ENCODE measurements around the gene ADCY2.

The ADCY2 gene

DNA sequence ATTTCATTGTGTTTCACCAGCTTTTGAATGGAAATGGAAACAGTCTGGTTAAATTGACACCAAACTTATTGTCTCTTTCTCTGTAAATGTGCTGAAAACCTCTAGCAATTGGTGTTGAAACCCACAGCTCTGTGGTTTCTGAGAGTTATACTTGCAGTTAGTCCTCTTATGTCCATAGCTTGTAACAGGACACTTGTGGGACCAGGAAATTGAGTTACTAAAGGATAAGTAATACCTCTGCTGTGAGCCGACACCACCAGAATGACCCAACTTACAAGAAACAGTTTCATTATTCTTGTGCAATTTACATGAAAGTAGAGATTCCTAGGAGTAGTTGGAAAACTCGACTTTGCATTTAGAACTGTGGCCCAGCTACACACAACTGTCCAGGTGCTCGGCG, 263.5 kb downstream of the ADCY2 start:
- TF ChIP-seq, protein P1, sequence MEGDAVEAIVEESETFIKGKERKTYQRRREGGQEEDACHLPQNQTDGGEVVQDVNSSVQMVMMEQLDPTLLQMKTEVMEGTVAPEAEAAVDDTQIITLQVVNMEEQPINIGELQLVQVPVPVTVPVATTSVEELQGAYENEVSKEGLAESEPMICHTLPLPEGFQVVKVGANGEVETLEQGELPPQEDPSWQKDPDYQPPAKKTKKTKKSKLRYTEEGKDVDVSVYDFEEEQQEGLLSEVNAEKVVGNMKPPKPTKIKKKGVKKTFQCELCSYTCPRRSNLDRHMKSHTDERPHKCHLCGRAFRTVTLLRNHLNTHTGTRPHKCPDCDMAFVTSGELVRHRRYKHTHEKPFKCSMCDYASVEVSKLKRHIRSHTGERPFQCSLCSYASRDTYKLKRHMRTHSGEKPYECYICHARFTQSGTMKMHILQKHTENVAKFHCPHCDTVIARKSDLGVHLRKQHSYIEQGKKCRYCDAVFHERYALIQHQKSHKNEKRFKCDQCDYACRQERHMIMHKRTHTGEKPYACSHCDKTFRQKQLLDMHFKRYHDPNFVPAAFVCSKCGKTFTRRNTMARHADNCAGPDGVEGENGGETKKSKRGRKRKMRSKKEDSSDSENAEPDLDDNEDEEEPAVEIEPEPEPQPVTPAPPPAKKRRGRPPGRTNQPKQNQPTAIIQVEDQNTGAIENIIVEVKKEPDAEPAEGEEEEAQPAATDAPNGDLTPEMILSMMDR (IDR thresholded peaks at IDR 0.05; ENCODE audit: borderline replicate concordance, insufficient read depth, low read depth, low read length), result no peak
- H3K4me3 ChIP-seq (ENCODE audit: low read depth, low read length), result no peak overlapping the region

DNA sequence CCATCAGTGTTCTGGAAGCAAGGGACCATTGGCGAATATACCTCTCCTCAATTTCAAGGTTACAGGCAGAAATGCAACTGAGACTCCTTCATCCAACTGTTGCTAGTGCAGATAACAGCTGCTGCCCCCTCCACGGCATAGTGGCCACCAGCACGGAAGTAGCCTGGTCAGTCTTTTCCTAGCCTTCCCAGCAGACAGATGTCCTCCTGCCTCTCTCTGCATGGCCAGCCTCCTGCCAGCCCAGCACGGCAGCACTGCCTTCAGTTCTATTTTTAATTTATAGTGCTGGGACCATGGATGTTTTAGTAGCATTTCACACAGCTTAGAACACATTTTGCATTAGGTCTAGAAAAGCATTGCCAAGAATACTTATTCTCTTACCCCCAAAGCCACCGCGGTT, 266.4 kb downstream of the ADCY2 start:
- H3K4me3 ChIP-seq (ENCODE audit: low read depth, low read length), result no peak overlapping the region
- TF ChIP-seq, protein P1 (IDR thresholded peaks at IDR 0.05; ENCODE audit: borderline replicate concordance, insufficient read depth, low read depth, low read length), result no peak

DNA sequence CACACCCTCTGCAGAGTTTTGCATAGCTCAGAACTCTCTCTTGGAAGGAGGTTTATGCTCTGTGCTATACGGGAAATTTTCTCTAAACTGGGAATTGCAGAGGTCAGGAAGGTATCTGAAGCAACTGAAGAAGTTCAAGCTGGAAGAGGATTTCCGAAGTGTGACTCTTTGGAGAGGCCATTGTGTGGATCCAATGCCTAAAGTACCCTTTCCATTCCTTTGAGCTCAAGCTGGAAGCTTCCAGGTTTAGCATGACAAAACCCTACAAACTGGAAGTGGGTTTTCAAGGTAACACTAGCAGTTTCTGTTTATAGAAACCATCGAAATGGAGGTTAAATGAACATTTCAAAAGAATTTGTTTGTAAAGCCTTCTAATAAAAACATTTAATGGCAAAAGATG, 267.9 kb downstream of the ADCY2 start:
- TF ChIP-seq, protein P1 (IDR thresholded peaks at IDR 0.05; ENCODE audit: borderline replicate concordance, insufficient read depth, low read depth, low read length), result no peak
- no peak overlapping the region for H3K4me3 ChIP-seq (ENCODE audit: low read depth, low read length)

DNA sequence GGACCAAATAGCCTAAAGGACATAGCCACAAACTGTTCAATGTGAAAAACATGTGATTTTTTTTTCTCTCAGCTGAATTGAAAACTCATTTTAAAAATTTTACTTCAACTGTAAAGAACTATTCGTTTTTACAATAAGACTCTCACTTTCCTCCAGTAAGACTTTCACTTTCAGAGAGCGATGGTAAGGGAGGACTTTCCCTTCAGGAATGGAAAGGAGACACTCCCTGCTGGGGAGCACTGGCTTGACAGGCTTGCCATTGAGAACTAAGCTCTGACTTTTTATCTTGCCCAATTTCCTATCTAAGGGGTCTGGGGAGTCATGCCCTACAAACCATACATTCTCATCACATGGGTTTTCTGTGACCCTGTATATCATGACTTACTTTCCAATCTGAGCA, 268.3 kb downstream of the ADCY2 start:
- no peak overlapping the region for H3K4me3 ChIP-seq (ENCODE audit: low read depth, low read length)
- TF ChIP-seq, protein P1 (IDR thresholded peaks at IDR 0.05; ENCODE audit: borderline replicate concordance, insufficient read depth, low read depth, low read length), result no peak

DNA sequence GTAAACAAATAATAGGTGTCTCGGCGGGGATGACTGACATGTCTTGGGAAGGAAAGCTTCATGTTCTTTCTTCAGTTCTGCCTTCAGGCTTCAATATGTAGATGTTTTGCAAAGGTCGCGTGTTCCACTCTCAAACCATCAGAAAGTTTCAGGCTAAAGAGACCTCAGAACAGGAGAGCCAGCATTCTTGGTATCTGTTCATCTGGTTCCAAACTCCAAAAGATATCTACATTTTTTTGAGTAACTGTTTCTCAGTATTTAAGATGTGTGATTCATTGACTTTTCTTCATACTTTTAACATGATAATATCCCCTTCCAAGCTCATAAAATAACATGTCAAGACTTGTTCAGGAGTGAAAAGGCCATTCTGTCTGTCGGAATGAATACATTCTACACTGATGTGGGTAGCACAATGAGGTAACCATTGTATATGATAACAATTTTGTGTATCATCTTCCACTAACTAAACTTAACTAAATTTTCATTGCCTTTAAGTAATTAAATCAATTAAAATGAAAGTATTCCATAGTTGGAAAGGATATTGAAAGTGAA, 271.4 kb downstream of the ADCY2 start:
- TF ChIP-seq, protein P1 (IDR thresholded peaks at IDR 0.05; ENCODE audit: borderline replicate concordance, insufficient read depth, low read depth, low read length), result no peak
- no peak overlapping the region for H3K4me3 ChIP-seq (ENCODE audit: low read depth, low read length)

DNA sequence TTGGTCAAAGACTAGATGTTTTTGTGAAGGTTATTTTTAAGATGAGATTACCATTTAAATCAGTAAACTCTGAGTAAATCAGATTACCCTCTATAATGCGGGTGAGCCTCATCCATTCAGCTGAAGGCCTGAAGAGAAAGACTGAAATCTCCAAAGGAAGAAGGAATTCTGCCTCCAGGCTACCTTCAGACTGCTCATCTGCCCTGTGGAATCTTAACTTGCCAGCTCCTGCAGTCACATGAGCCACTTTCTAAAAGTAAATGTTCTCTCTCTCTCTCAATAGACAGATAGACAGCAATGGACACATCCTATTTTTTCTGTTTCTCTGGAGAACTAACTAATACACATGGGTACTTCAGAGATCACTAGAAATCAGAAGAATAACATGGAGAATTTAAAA, 272.2 kb downstream of the ADCY2 start:
- TF ChIP-seq, protein P1 (IDR thresholded peaks at IDR 0.05; ENCODE audit: borderline replicate concordance, insufficient read depth, low read depth, low read length), result no peak
- no peak overlapping the region for H3K4me3 ChIP-seq (ENCODE audit: low read depth, low read length)

DNA sequence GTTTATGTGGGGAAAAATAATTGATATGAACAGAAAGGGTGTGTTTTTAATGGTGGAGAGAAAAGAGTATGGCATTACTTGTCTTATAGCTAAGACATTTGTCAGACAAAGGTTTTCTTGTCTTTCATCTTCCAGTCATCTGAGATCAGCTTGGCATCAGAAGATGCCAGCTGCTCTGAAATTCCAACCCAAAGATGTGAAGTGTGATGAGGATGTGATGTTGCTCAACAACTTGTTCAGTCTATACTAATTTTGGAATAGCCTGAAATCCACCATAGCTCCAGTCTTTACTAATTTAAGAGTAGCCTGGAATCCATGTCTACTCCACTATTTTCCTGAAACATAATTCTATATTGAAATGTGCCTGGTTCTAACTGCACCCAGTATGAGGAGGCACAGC, 272.7 kb downstream of the ADCY2 start:
- H3K4me3 ChIP-seq (ENCODE audit: low read depth, low read length), result no peak overlapping the region
- TF ChIP-seq, protein P1 (IDR thresholded peaks at IDR 0.05; ENCODE audit: borderline replicate concordance, insufficient read depth, low read depth, low read length), result no peak
